Retinal pigment epithelial cell (primary cell): ENCODE results near the gene GFI1.

Source experiments
- DNase-seq: peaks from one replicate; pipeline ENCODE4 v3.0.0-alpha.2; 2010; ENCODE audit warnings: low read depth
- H3K4me3 ChIP-seq: 2 replicates; pipeline ENCODE4 v1.5.1; 2011; ENCODE audit warnings: mild to moderate bottlenecking, low read length, control low read depth, moderate library complexity
- TF ChIP-seq, protein P1 (sequence below): conservative IDR thresholded peaks from 2 replicates; pipeline ENCODE4 v1.5.1; 2011; ENCODE audit warnings: low read depth, low read length, control low read depth, inconsistent platforms

GFI1 gene

DNA sequence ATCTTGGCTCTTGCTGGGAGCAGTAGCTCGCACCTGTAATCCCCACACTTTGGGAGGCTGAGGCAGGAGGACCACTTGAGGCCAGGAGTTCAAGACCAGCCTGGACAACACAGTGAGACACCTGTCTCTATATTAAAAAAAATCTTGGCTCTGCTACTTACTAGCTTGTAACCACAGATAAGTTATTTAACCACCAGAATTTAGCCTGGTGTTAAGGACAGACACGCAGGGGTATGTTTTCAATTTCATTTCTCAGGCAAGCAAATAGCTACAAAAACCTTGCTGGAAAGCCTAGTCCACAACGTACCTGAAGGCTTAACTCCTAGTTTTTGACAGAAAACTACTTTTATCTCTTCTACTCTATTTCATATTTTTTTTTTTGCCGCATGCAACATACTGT is 24.8 kb upstream of the GFI1 start:
- H3K4me3 ChIP-seq: no peak overlapping the region
- TF ChIP-seq, protein P1, sequence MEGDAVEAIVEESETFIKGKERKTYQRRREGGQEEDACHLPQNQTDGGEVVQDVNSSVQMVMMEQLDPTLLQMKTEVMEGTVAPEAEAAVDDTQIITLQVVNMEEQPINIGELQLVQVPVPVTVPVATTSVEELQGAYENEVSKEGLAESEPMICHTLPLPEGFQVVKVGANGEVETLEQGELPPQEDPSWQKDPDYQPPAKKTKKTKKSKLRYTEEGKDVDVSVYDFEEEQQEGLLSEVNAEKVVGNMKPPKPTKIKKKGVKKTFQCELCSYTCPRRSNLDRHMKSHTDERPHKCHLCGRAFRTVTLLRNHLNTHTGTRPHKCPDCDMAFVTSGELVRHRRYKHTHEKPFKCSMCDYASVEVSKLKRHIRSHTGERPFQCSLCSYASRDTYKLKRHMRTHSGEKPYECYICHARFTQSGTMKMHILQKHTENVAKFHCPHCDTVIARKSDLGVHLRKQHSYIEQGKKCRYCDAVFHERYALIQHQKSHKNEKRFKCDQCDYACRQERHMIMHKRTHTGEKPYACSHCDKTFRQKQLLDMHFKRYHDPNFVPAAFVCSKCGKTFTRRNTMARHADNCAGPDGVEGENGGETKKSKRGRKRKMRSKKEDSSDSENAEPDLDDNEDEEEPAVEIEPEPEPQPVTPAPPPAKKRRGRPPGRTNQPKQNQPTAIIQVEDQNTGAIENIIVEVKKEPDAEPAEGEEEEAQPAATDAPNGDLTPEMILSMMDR: no peak
- DNase-seq: no peak

DNA sequence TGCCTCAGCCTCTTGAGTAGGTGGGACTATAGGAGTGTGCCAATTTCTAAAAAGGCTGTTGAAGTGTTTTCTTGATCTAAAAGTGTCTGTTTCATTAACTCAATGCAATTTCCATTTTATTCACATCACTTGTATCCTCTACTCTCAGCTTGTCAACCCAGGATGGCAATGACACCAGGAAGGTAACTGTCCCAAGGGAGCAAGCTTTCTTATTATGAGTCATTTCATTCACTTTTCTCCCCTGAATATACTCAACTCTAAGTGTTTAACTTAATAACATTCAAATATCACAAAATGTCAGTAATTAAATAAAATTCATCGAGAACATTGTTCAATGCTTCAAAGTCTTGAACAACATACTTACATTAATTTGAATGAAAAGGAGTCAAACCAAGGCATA is 22.9 kb upstream of the GFI1 start:
- no peak overlapping the region for H3K4me3 ChIP-seq
- TF ChIP-seq, protein P1: no peak
- no peak for DNase-seq

DNA sequence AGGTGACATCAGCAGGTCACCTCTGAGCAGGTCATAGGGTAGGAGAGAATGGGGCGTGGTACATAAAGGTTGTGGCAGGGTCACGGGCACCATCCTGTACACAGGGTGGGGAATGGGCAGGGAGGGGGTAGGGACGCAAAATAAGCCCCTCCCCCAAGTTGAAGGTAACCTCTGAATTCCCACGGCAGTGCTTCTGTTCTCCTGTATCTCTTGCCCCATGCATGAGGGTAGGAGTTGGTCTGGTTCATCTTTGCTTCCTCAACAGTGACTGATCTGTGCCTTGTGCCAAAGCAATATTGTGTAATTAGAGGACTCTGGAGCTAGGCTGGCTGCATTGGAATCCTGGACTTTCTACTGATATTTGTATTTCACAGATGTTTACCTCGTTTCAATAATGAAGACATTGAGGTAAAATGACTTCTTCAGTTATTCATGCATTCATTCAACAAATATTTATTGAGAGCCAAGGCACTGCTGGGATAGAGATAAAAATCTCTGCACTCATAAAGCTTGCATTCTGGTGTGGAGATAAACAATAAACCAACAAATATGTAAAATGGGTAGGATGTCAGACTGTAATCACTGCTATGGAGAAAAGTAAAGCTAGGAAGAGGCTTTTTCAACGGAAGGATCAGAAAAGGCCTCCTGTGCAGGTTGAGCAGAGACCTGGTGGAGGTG is 18.4 kb upstream of the GFI1 start:
- no peak overlapping the region for H3K4me3 ChIP-seq
- DNase-seq: no peak
- TF ChIP-seq, protein P1: no peak

DNA sequence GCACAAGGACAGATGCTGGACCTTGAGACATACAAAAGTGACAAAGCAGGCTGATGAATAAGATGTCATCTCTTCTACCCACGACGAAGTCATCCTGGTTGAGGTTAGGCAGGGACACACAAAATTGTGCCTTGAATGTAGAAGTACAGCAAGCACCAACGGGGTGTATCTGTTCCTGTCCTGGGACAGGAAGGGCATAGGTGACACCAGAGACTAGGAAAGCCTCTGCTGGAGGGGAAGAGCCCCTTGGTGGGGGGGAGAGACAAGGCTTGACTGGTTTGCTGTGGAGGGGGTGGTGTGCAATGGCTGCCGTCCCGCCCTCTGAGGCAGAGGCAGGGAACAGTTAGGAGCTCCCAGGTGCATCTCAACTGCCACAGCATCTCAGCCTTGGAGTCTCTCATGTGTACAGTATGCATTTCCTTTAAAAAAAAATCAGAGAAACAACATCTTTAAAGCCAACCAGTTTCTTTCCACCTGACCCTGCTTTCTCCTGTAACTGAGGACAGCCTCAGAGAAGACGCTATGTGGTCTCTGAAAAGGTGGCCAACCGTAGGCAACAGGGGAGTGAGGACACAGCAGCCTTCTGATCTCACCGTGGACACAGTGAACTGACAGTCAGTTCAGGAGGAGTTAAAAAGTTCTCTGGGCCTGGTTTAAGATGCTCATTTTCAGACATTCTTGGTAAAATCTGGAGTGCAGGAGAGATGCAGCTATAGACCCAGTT is 17.7 kb upstream of the GFI1 start:
- DNase-seq: no peak
- TF ChIP-seq, protein P1: no peak
- no peak overlapping the region for H3K4me3 ChIP-seq

DNA sequence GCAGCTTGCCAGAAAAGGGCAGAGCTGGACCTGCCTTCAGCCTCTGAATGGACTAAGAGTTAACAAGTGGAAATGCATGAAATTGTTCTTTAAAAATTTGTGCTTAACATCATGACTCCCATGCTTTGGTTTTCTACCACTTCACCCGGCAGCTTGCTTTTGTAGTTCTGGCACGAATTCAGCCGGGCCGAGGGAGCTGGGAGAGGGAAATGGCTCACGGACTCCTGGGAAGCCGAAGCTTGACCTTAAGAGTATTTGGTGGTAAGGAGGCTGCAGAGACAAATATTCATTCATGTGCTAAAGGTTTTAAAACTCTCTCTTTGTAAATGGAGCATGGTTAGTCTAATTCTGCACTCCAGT is 17.2 kb upstream of the GFI1 start:
- TF ChIP-seq, protein P1: no peak
- no peak for DNase-seq
- H3K4me3 ChIP-seq: no peak overlapping the region

DNA sequence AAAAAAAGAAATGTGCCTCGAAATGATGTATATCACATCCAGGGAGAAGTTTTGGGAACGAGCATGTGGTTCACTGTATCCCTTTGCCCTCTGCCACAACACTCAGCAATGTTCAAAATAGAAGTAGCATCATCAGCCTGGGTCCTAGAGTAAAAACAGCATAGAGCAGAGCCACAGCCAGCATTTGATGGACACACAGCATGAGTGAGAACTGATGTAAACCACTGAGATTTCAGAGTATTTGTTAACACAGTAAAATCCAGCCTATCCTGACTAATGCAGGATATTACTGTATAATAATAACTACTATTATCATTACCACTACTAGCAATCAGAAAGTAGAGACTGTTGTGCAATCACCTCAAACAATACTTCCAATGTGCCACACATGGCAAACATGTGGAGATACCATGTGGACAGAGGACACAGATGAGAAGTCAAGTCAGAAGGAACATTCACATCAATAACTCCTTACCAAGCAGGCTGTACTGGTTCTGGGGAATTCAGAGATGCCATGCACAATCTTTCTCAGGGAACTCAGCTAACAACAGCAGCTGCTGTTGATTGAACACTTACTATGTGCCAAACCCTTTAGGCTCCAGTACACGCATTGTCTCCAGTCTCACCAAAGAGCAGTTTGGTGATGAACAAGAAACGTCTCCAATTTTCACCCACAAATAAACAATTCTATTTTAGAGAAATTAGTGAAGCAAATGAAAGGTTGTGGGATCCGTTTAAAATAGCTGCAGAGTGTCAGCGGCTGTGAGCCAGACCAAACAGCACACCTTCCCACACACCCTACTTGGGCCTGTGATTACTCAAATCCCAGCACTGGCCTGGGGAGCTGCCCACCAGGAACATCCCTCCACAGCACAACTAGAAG is 16.6 kb upstream of the GFI1 start:
- TF ChIP-seq, protein P1: no peak
- no peak for DNase-seq
- no peak overlapping the region for H3K4me3 ChIP-seq

DNA sequence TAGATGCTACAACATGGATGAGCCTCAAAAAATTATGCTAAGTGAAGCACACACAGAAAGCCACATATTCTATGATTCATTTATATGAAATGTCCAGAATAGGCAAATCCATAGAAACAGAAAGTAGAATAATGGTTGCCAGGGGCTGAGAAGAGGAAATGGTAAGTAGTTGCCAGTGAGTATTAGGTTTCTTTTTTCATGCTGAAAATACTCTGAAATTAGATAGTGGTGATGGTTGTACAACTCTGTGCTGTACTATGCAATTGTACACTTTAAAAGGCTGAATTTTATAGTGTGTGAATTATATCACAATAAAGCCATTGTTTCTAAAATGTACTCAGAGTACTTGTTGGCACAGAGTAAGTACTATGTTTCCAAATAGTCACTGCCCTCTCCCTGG is 15.5 kb upstream of the GFI1 start:
- TF ChIP-seq, protein P1: no peak
- no peak for DNase-seq
- H3K4me3 ChIP-seq: no peak overlapping the region
